GM19239 (cell line): ENCODE data around the gene VSX2.

Experiments used
- DNase-seq: peaks from one replicate; pipeline ENCODE4 v3.0.0; 2011; ENCODE audit warnings: low spot score; ENCODE audit not compliant: insufficient read length
- FAIRE-seq: peaks from 2 replicates; lab custom pipeline; 2011; peaks lifted over from hg19 to GRCh38; lab: Jason Lieb, UNC

Gene VSX2

GRCh38 chr14:74296037-74296467 is 56.8 kb downstream of the VSX2 start:
- no peak for DNase-seq
- no peak for FAIRE-seq

GRCh38 chr14:74297986-74298385 is 58.7 kb downstream of the VSX2 start:
- no peak for FAIRE-seq
- DNase-seq, result no peak

GRCh38 chr14:74299061-74299545 is 59.9 kb downstream of the VSX2 start:
- FAIRE-seq, result no peak
- DNase-seq, result no peak

- no peak for FAIRE-seq
- DNase-seq, result no peak
Measured at GRCh38 chr14:74301594-74302151, 62.4 kb downstream of the VSX2 start.

- DNase-seq (peak; percentile 57), FAIRE-seq (peak; percentile 69)
Measured at GRCh38 chr14:74302152-74302628, 62.9 kb downstream of the VSX2 start.

GRCh38 chr14:74302634-74303569 is 63.7 kb downstream of the VSX2 start, which contains the start of gene ABCD4:
Gene ABCD4, minus strand, starts transcription at chr14:74302934. Its CDS starts 22 bp downstream, at chr14:74302912.
- peak; percentile 90 for FAIRE-seq
- peak; percentile 80 for DNase-seq

- no peak for DNase-seq
- FAIRE-seq, result no peak
Measured at GRCh38 chr14:74308695-74309094, 69.4 kb downstream of the VSX2 start.

GRCh38 chr14:74309125-74310022 is 70.1 kb downstream of the VSX2 start:
- FAIRE-seq (no peak), DNase-seq (no peak)

GRCh38 chr14:74312161-74312560 is 72.9 kb downstream of the VSX2 start:
- no peak for DNase-seq
- no peak for FAIRE-seq
